Caco-2 (cell line): Measurements from ENCODE around the gene EDC4. TPM values are rescaled to one million over a fixed set of nuclear protein-coding genes. Genes with fewer than 3 reads are reported as not detected.

Experiments
- BruUV-seq: library from RNA; stranded (reverse); fragments of 400-500 nt; replicated peaks from 2 replicates; lab custom pipeline; 2021; lab: Mats Ljungman, UMichigan
- CTCF ChIA-PET: fragments of 300-600 bp; sonication (Branson Sonifier 250); formaldehyde crosslinking; loops from one replicate; lab custom pipeline; 2022; ENCODE audit warnings: antibody characterized with exemption; lab: Charles Lee
- POLR2A ChIA-PET: fragments of 300-600 bp; sonication (Branson Sonifier 250); formaldehyde crosslinking; loops from one replicate; lab custom pipeline; 2022; ENCODE audit warnings: antibody characterized with exemption; lab: Charles Lee
- DNase-seq, 2 experiments: peaks; one replicate each; pipeline versions ENCODE4 v3.0.0 to v3.0.0-alpha.2; 2020 to 2022
- H3K27me3 ChIP-seq: replicated peaks from 2 replicates; pipeline ENCODE4 v1.6.0; 2011; ENCODE audit warnings: low read length; ENCODE audit not compliant: control insufficient read depth, insufficient read depth
- H3K36me3 ChIP-seq: 2 replicates; pipeline ENCODE4 v1.5.1; 2011; ENCODE audit warnings: low read length; ENCODE audit not compliant: control insufficient read depth, insufficient read depth
- H3K4me1 ChIP-seq: fragments of 250-450 bp; sonication (Bioruptor Pico); 2 replicates; pipeline ENCODE4 v1.5.1; 2020; ENCODE audit warnings: mild to moderate bottlenecking
- H3K4me3 ChIP-seq: 2 replicates; pipeline ENCODE4 v1.5.1; 2011; ENCODE audit warnings: low read depth, mild to moderate bottlenecking, control low read depth, low read length
- H3K9me3 ChIP-seq: fragments of 250-450 bp; sonication (Bioruptor Pico); 2 replicates; pipeline ENCODE4 v1.5.1; 2020; ENCODE audit warnings: mild to moderate bottlenecking, moderate library complexity
- H3K27ac Mint-ChIP-seq: one replicate; pipeline ENCODE4 v1.8.0; 2022; ENCODE audit warnings: mixed read lengths; ENCODE audit not compliant: unreplicated experiment
- H3K27me3 Mint-ChIP-seq: one replicate; pipeline ENCODE4 v1.8.0; 2022; ENCODE audit warnings: mixed read lengths; ENCODE audit not compliant: insufficient read depth, unreplicated experiment
- H3K36me3 Mint-ChIP-seq: one replicate; pipeline ENCODE4 v1.8.0; 2022; ENCODE audit warnings: mild to moderate bottlenecking, mixed read lengths; ENCODE audit not compliant: insufficient read depth, unreplicated experiment
- H3K4me1 Mint-ChIP-seq: one replicate; pipeline ENCODE4 v1.8.0; 2022; ENCODE audit warnings: low read depth, mixed read lengths; ENCODE audit not compliant: unreplicated experiment
- H3K4me3 Mint-ChIP-seq: one replicate; pipeline ENCODE4 v1.8.0; 2022; ENCODE audit warnings: mild to moderate bottlenecking, moderate library complexity, mixed read lengths; ENCODE audit not compliant: unreplicated experiment
- H3K9me3 Mint-ChIP-seq: one replicate; pipeline ENCODE4 v1.8.0; 2022; ENCODE audit warnings: mixed read lengths; ENCODE audit not compliant: unreplicated experiment
- intact Hi-C: fragments of 100-400 bp; cut with micrococcal nuclease; formaldehyde crosslinking; loops from one replicate; pipeline ENCODE4 v1.10.0; 2022; ENCODE audit not compliant: unreplicated experiment
- total RNA-seq: library from RNA; stranded (reverse); gene quantifications from 2 replicates; pipeline ENCODE4 v1.2.3, GENCODE V29; 2022
- TF ChIP-seq, protein P1 (sequence below), 2 experiments: fragments of 200-600 bp in 1 of 2; IDR thresholded peaks; 1 replicate in 1 of 2; 2 replicates in 1 of 2; pipeline versions ENCODE4 v1.5.1 to v1.8.0; 2011 to 2022; ENCODE audit warnings: antibody characterized with exemption in 1 of 2, control low read depth in 1 of 2, inconsistent platforms in 1 of 2, low read depth in 1 of 2, low read length in 1 of 2, mild to moderate bottlenecking in 1 of 2, moderate library complexity in 1 of 2; ENCODE audit not compliant: insufficient read depth in 1 of 2, severe bottlenecking in 1 of 2, unreplicated experiment in 1 of 2

EDC4 gene
- total RNA-seq, 1 experiment from 2014 or later: 139 TPM

DNA sequence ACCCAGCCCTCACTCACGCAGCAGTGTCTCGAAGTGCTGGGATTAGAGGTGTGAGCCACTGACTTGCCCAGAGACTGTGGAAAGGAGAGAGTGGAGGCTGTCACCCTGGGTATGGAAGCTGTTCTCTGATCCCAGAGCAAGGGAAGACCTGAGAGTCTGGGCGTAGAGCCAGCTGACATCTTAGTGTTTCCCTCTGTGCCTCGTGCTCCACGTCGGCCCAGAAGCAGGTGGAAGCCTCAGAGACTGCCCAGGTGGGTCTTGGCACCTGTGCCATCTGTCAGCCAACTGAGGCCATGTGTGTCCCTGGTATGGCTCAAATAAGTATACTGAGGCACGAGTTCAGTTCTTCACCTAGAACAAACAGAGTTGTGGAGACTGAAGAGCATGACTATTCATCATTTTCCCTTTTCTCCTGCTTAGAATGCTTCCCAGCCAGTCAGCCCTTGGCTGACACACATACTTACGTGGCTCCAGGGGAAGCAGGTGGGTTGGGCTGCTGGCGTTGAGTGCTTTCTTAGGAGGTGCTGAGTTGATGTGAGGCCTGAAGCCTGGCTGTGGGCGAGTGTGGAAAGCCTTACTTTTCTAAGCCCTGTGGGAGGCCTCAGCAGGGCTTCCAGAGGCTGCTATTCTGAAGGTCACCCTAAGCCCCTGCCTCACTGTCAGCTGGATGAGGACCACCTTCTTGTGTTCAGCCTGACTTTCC, 50.7 kb downstream of the EDC4 start:
- Histone ChIP-seq H3K4me3 (no peak overlapping the region), H3K4me1 (no peaks in the 10 kb centered on the region), H3K9me3 (no peaks in the 10 kb centered on the region), H3K36me3 (peaks cover 8% of the 10 kb centered on the region), H3K27me3 (no peaks in the 10 kb centered on the region)
- Mint-ChIP-seq H3K9me3 (no peaks in the 10 kb centered on the region), H3K36me3 (peaks cover 10% of the 10 kb centered on the region), H3K4me3 (no peak overlapping the region), H3K4me1 (no peaks in the 10 kb centered on the region), H3K27ac (no peak overlapping the region), H3K27me3 (no peaks in the 10 kb centered on the region)
- CTCF ChIA-PET: interaction anchor here (0.5 to 1.1 kb wide), 3 partner anchors 40 to 245 kb away, joined by 3 read pairs; partner anchors contain the start of genes RANBP10 and TSNAXIP1
- no TSS peak for BruUV-seq
- TF ChIP-seq, protein P1, sequence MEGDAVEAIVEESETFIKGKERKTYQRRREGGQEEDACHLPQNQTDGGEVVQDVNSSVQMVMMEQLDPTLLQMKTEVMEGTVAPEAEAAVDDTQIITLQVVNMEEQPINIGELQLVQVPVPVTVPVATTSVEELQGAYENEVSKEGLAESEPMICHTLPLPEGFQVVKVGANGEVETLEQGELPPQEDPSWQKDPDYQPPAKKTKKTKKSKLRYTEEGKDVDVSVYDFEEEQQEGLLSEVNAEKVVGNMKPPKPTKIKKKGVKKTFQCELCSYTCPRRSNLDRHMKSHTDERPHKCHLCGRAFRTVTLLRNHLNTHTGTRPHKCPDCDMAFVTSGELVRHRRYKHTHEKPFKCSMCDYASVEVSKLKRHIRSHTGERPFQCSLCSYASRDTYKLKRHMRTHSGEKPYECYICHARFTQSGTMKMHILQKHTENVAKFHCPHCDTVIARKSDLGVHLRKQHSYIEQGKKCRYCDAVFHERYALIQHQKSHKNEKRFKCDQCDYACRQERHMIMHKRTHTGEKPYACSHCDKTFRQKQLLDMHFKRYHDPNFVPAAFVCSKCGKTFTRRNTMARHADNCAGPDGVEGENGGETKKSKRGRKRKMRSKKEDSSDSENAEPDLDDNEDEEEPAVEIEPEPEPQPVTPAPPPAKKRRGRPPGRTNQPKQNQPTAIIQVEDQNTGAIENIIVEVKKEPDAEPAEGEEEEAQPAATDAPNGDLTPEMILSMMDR (IDR thresholded peaks at IDR 0.05; ENCODE audit: insufficient read depth in 1 of 2, low read depth in 1 of 2, low read length in 1 of 2, severe bottlenecking in 1 of 2, unreplicated experiment in 1 of 2): no peak
- intact Hi-C loops: no loop called here
- DNase-seq: no peak
- POLR2A ChIA-PET: no interaction called here

GRCh38 chr16:67924140-67924906, 51.5 kb downstream of the EDC4 start:
- no peaks in the 10 kb centered on the region for H3K9me3 ChIP-seq
- Mint-ChIP-seq H3K27me3 (no peaks in the 10 kb centered on the region), H3K4me1 (no peaks in the 10 kb centered on the region), H3K4me3 (no peak overlapping the region), H3K36me3 (peaks cover 13% of the 10 kb centered on the region), H3K27ac (no peak overlapping the region), H3K9me3 (no peaks in the 10 kb centered on the region)
- no peak for DNase-seq
- TF ChIP-seq, protein P1 (IDR thresholded peaks at IDR 0.05; ENCODE audit: insufficient read depth in 1 of 2, low read depth in 1 of 2, low read length in 1 of 2, severe bottlenecking in 1 of 2, unreplicated experiment in 1 of 2): no peak
- H3K4me1 ChIP-seq: no peaks in the 10 kb centered on the region
- ChIA-PET CTCF (interaction anchor here (0.6 to 1.1 kb wide), 2 partner anchors 75 to 118 kb away, joined by 3 read pairs; partner anchors contain the start of genes RANBP10 and TSNAXIP1), POLR2A (no interaction called here)
- peaks cover 15% of the 10 kb centered on the region for H3K36me3 ChIP-seq
- no peaks in the 10 kb centered on the region for H3K27me3 ChIP-seq
- intact Hi-C loops: no loop called here
- no peak overlapping the region for H3K4me3 ChIP-seq
- no TSS peak for BruUV-seq

DNA sequence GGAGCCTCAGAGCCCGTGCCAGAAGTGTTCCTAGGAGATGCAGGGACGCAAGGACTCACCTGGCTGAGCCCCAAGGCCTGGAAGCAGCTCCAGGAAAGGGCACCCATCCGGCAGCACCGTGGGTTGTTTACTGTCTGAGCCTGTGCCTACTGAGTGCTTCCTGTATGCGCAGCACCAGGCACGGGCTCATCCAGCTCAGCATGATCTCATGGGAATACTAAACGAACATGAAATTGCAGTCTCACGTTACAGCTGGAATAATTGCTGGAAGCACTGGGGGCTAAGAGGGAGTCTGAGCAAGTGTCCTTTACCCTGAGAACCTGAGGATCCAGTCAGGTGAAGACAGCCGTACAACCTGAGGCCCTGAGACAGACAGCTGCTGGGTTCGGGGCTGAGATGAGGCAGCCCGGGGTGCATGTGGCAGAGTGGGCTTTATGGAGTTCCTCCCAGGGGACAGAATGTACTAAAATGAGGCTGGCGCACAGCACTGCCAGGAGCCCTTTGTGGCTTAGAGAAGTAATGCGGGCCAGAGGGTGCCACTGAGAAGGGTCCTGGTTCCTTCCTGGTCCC, 53.4 kb downstream of the EDC4 start:
- H3K36me3 ChIP-seq: peaks cover 11% of the 10 kb centered on the region
- Mint-ChIP-seq H3K27me3 (no peaks in the 10 kb centered on the region), H3K27ac (no peak overlapping the region), H3K9me3 (no peaks in the 10 kb centered on the region), H3K36me3 (peaks cover 13% of the 10 kb centered on the region), H3K4me3 (no peak overlapping the region), H3K4me1 (no peaks in the 10 kb centered on the region)
- no peaks in the 10 kb centered on the region for H3K4me1 ChIP-seq
- H3K27me3 ChIP-seq: no peaks in the 10 kb centered on the region
- BruUV-seq: no TSS peak
- no peak overlapping the region for H3K4me3 ChIP-seq
- no peak for DNase-seq
- H3K9me3 ChIP-seq: no peaks in the 10 kb centered on the region
- TF ChIP-seq, protein P1 (IDR thresholded peaks at IDR 0.05; ENCODE audit: insufficient read depth in 1 of 2, low read depth in 1 of 2, low read length in 1 of 2, severe bottlenecking in 1 of 2, unreplicated experiment in 1 of 2): peak in 1 of 2 experiments; percentile 37
- ChIA-PET CTCF (interaction anchor here (1.9 kb wide), 1 partner anchor 110 kb away, joined by 7 read pairs; no protein-coding TSS in a partner anchor), POLR2A (interaction anchor here (0.8 kb wide), 1 partner anchor 9 kb away, joined by 3 read pairs; no protein-coding TSS in a partner anchor)
- intact Hi-C loops: no loop called here
